Right cardiac atrium (tissue), 5 donors: Measurements from ENCODE around the gene CDH4. TPM values are rescaled to one million over a fixed set of nuclear protein-coding genes. Genes with fewer than 3 reads are reported as not detected.
"Not testable (repeated sequence)": the region's sequence is repeated elsewhere in the genome, so short reads cannot be mapped to it uniquely, and the experiment has no call there.

Source experiments
- ATAC-seq, 2 donors: fragments of 200-7000 bp; cut with Tn5 transposase; one replicate each; pipeline versions ENCODE4 v1.8.0 to v1.9.1; 2020; ENCODE audit warnings: moderate library complexity in 2 of 2, mild to moderate bottlenecking in 1 of 2
- DNase-seq, 3 donors: peaks; one replicate each; pipeline ENCODE4 v3.0.0-alpha.2; 2020
- H3K27ac ChIP-seq: one replicate; pipeline ENCODE4 v1.5.1; 2013; ENCODE audit warnings: mild to moderate bottlenecking, low read length, control low read depth, moderate library complexity
- H3K27me3 ChIP-seq: one replicate; pipeline ENCODE4 v1.6.1; 2013; ENCODE audit not compliant: control insufficient read depth, insufficient read depth
- H3K4me1 ChIP-seq: one replicate; pipeline ENCODE4 v1.6.1; 2013; ENCODE audit warnings: low read length; ENCODE audit not compliant: control insufficient read depth, insufficient read depth
- H3K4me3 ChIP-seq: one replicate; pipeline ENCODE4 v1.5.1; 2013; ENCODE audit warnings: low read length, control low read depth
- H3K9me3 ChIP-seq: one replicate; pipeline ENCODE4 v1.6.1; 2013; ENCODE audit warnings: low read length; ENCODE audit not compliant: control insufficient read depth
- WGBS: extraction: QIAGEN DNeasy Blood & Tissue Kit; methylation state at CpG from one replicate; pipeline ENCODE4 v1.1.7; 2013; 5-methylcytosine and 5-hydroxymethylcytosine counted together
- intact Hi-C, 4 donors: fragments of 100-400 bp; cut with DNase I; formaldehyde crosslinking; loops; one replicate each; pipeline versions ENCODE4 v1.11.0 to v1.14.0; 2022 to 2023
- polyA plus RNA-seq: library from polyadenylated mRNA; stranded (reverse); fragments of 200-250 nt; gene quantifications from one replicate; pipeline ENCODE4 v1.2.3, GENCODE V29; 2013
- total RNA-seq, 4 donors: library from RNA; stranded (reverse); fragmentation: NEBNext Ultra II Directional; extraction: Animal tissue kit (Norgen Biotek cat#: 25700); gene quantifications; one replicate each; pipeline ENCODE4 v1.2.1, GENCODE V29; 2021
- donor health status: healthy with polysubstance abuse.
- donor health status: DM: no; HTN: yes; CAD: no.
- donor health status: DM: no; HTN: no; CAD: no.
- donor health status: DM: no; HTN: yes; CAD: no; lungs with severe emphysema.
- donor health status: DM: yes; HTN: yes; CAD: no.

CDH4 gene
- total and polyA plus RNA-seq, 5 donors, result 0.21 to 1.0 (median 0.39) TPM

DNA sequence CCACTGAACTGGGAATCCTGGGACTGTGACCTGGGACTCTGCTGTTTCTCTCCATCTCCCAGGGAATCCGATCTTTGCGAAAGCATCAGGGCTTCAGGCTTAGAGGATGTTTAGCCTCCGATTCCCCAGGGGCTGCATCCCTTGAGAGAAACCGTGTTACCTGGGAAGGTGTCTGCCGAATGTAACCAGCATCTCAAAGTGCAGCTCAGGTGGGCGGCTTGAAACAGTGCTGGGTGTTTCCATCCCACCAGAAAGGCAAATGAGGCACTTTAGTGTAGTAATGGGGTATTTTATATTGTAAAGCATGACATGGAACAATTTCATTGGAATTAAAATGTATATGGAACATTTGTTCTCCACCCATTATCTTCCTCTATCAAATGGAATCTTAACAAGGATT, 15.2 kb downstream of the CDH4 start:
- Histone ChIP-seq H3K27ac (no peak overlapping the region), H3K27me3 (no peaks in the 10 kb centered on the region), H3K4me1 (no peaks in the 10 kb centered on the region), H3K4me3 (no peak overlapping the region), H3K9me3 (no peaks in the 10 kb centered on the region)
- intact Hi-C loops, result no loop called here
- no peak for DNase-seq
- no peak for ATAC-seq
- 84% methylated on average over 6 of the region's 6 CpGs for WGBS

DNA sequence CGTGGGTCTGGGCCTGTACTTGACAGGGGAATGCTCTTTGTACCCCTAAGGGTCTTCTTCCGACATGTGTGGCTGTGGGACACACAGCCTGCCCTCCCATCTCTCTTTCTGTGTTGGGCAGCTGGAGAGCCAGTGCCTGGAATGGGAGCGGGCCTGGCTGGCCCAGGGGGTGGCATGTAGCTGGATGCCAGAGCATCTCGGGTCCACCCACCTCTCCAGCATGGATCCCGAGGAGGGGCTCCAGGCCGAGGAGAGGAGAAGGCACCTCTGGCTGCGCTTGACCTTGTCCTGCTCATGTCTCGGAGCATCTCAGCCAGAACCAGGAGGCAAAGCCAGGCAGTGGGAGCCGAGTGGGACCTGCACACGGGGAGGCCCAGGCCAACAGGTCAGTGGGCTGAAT, 16.0 kb downstream of the CDH4 start:
- Histone ChIP-seq H3K4me1 (no peaks in the 10 kb centered on the region), H3K27me3 (no peaks in the 10 kb centered on the region), H3K4me3 (no peak overlapping the region), H3K9me3 (no peaks in the 10 kb centered on the region), H3K27ac (no peak overlapping the region)
- WGBS, result 80% methylated on average over 10 of the region's 10 CpGs
- no peak for ATAC-seq
- DNase-seq, result no peak
- intact Hi-C loops, result no loop called here

DNA sequence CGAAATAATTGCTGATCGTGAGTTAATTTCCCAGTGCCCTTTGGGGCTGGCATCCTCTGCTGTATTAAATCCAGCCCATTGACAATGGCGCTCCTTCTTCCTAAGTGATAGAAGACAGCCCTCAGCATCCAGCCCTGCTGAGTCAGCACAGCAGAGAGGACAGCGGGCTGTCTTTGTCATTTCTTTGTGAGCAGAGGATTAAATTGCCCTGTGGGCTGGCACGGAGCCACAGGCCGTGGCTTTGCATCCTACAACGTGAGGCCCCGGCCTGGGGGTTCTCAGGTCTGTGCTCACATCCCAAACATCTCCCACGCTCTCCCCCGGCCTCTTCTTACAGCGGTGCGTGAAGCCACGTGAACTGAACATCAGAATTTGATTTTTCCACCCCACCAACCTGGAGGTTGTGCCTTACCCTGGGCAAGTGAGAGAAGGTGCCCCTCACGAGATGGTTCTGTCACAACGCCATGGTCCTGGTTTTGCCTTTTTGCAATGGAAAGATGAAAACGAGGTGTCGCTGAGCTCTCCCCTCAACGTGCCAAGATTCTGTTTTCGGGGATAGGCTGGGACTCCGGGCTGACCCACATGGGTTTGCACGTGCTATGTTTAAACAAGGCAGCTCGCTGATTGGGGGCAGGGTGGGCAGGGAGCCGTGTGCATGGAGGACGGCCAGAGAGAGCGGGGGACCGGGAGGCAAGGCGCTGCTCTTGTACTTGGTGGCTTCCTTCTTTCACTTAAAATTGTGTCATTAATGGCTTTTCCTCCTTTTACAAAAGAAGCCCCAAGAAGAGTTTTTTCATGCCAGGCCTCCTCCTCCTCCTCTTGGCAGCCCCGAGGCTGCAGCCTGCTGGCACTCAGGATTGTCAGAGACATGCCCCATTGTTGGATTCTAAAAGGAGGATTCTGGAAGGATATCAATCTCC, 19.5 kb downstream of the CDH4 start:
- H3K4me3 ChIP-seq, result no peak overlapping the region
- no peaks in the 10 kb centered on the region for H3K27me3 ChIP-seq
- H3K27ac ChIP-seq, result no peak overlapping the region
- H3K9me3 ChIP-seq, result no peaks in the 10 kb centered on the region
- intact Hi-C loops, result no loop called here
- no peaks in the 10 kb centered on the region for H3K4me1 ChIP-seq
- WGBS, result 48% methylated on average over 28 of the region's 28 CpGs
- no peak for ATAC-seq
- no peak for DNase-seq

DNA sequence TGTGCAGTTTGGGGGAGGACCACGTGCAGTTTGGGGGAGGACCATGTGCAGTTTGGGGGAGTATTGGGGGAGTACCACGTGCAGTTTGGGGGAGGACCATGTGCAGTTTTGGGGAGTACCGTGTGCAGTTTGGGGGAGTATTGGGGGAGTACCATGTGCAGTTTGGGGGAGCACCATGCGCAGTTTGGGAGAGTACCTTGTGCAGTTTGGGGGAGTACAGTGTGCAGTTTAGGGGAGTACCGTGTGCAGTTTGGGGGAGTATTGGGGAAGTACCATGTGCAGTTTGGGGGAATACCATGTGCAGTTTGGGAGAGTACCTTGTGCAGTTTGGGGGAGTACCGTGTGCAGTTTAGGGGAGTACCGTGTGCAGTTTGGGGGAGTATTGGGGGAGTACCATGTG, 21.0 kb downstream of the CDH4 start:
- H3K4me3 ChIP-seq, intact Hi-C loops, H3K27me3 ChIP-seq, ATAC-seq, H3K4me1 ChIP-seq, H3K9me3 ChIP-seq, H3K27ac ChIP-seq, DNase-seq: not testable (repeated sequence)
- 94% methylated on average over 7 of the region's 7 CpGs for WGBS

DNA sequence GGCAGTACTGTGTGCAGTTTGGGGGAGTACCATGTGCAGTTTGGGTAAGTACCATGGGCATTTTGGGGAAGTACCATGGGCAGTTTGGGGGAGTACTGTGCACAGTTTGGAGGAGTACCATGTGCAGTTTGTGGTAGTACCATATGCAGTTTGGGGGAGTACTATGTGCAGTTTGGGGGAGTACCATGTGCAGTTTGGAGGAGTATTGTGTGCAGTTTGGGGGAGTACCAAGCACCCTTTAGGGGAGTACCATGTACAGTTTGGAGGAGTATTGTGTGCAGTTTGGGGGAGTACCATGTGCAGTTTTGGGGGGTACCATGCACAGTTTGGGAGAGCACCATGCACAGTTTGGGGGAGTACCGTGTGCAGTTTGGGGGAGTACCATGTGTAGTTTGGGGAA, 21.6 kb downstream of the CDH4 start:
- intact Hi-C loops, DNase-seq, H3K4me1 ChIP-seq, H3K9me3 ChIP-seq, H3K27me3 ChIP-seq, ATAC-seq, H3K4me3 ChIP-seq, H3K27ac ChIP-seq: not testable (repeated sequence)
- 92% methylated on average over 1 of the region's 1 CpG for WGBS

DNA sequence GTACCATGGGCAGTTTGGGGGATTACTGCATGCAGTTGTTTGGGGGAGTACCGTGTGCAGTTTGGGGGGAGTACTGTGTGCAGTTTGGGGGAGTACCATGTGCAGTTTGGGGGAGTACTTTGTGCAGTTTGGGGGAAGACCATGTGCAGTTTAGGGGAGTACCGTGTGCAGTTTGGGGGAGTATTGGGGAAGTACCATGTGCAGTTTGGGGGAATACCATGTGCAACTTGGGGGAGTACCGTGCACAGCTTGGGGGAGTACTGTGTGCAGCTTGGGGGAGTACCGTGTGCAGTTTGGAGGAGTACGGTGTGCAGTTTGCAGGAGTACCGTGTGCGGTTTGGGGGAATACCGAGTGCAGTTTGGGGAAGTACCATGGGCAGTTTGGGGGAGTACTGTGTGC, 22.3 kb downstream of the CDH4 start:
- no peaks in the 10 kb centered on the region for H3K27me3 ChIP-seq
- H3K4me3 ChIP-seq, result no peak overlapping the region
- H3K9me3 ChIP-seq, result no peaks in the 10 kb centered on the region
- DNase-seq, result no peak
- no peaks in the 10 kb centered on the region for H3K4me1 ChIP-seq
- ATAC-seq, result no peak
- no peak overlapping the region for H3K27ac ChIP-seq
- 89% methylated on average over 8 of the region's 8 CpGs for WGBS
- intact Hi-C loops, result no loop called here

DNA sequence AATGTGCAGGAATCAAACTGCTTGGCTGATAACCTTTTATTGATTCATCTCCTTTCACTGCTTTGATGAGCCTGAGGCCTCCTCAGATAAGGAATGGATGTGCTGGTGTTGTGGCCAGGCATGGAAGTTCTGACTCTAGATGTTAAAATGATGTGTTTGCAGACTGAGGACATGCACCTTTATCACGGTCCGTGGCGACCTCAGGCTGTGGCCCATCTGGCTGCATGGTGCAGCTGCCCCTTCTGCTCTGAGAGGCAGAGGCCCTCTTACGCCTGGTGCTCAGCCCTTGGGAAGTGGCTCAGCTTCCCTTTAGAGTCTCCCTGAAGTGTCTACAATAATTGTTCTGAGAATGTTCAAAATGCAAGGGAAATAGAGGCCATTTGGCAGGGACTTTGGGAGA, 26.2 kb downstream of the CDH4 start:
- DNase-seq (no peak), ATAC-seq (no peak)
- 79% methylated on average over 4 of the region's 4 CpGs for WGBS
- Histone ChIP-seq H3K27me3 (no peaks in the 10 kb centered on the region), H3K4me1 (no peaks in the 10 kb centered on the region), H3K9me3 (no peaks in the 10 kb centered on the region), H3K27ac (no peak overlapping the region), H3K4me3 (no peak overlapping the region)
- intact Hi-C loops, result no loop called here

DNA sequence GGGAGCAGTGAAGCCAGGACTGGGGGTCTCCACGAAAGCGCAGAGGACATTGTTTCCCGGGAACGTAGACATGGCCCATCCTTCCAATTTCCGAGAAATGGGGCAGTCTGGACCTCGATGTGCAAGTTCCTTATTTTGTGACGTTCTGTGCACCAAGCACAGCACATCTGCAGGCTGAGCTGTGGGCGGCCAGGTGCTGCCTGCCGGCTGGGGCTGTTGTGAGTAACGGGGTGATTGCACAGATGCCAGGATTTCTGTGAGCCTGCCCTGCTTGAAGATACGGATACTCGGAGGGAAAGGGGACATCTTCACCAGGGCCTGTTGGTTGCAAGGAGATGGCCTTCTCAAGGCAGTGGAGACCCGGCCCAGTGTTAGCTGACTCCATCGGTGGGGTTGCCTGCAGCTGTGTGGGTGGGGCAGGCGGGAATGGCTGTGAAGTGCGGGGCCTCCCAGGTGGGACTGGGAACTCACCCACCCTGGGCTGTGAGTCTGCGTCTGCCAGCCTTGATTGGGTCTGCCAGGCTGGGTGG, 27.6 kb downstream of the CDH4 start:
- no peak overlapping the region for H3K27ac ChIP-seq
- H3K4me3 ChIP-seq, result no peak overlapping the region
- ATAC-seq (no peak), DNase-seq (no peak)
- intact Hi-C loops, result no loop called here
- H3K9me3 ChIP-seq, result no peaks in the 10 kb centered on the region
- 84% methylated on average over 17 of the region's 17 CpGs for WGBS
- H3K4me1 ChIP-seq, result no peaks in the 10 kb centered on the region
- H3K27me3 ChIP-seq, result no peaks in the 10 kb centered on the region

DNA sequence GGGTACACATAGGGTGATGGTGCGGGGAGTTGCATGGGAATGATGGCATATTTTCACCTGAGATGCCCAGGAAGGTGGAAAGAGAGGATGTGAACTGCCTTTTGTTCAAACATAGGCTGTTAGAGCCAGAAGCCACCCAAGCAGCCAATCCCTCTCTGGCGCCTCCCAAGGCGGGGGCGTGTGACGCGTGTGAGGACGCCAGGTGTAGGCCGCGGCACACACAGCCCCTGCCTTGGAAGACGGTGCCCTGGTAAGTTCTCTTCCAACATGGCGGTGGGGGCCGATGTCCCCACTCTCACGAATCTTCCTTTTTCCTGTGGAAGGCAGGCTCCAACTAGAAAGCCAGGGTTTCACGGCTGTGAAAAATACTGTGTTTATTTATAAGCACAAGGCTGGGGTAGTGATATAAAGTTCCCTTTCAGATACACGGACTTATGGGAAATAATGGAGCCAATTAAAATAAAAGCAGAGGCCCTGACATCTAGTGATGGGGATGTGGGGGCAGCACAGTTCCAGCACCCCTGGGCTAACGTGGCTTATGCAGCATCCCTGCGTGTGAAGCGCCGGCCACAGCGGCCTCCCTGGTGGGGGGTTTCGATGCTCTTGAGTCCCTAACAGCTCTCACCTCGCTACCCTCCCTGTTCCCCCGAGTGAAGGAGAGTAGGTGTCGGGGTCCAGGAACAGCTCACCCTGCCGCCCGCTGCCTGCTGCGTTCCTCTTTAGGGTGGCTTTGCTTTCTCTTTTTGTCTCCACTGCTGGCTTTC, 28.3 kb downstream of the CDH4 start:
- intact Hi-C loops, result no loop called here
- no peak overlapping the region for H3K4me3 ChIP-seq
- no peak for ATAC-seq
- H3K27me3 ChIP-seq, result no peaks in the 10 kb centered on the region
- H3K27ac ChIP-seq, result no peak overlapping the region
- 92% methylated on average over 27 of the region's 27 CpGs for WGBS
- H3K9me3 ChIP-seq, result no peaks in the 10 kb centered on the region
- no peak for DNase-seq
- no peaks in the 10 kb centered on the region for H3K4me1 ChIP-seq

DNA sequence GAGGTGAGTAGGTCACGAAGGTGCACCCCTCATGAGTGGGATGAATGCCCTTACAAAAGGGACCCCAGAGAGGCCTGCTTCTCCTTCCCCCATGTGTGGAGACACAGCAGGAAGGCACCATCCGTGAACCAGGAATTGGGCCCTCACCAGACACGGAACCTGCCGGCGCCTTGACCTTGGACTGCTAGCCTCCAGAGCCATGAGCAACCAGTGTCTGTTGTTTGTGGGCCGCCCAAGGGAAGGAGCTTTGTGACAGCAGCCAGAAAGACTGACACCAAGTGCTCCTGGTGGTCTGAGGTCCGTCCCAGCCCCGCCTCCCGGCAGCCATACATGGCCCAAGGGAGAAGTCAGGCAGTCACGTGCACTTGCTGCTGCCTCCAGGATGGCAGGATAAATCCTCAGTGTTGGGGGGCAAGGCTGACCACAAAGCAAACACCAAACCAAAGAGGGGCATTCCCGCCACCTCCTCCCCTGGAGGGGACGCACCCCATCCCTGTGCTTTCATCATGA, 29.3 kb downstream of the CDH4 start:
- whole genome bisulfite sequencing, result 86% methylated on average over 12 of the region's 12 CpGs
- ATAC-seq (no peak), DNase-seq (no peak)
- H3K9me3 ChIP-seq, result no peaks in the 10 kb centered on the region
- no peak overlapping the region for H3K4me3 ChIP-seq
- intact Hi-C loops, result no loop called here
- no peaks in the 10 kb centered on the region for H3K27me3 ChIP-seq
- H3K27ac ChIP-seq, result no peak overlapping the region
- H3K4me1 ChIP-seq, result no peaks in the 10 kb centered on the region

DNA sequence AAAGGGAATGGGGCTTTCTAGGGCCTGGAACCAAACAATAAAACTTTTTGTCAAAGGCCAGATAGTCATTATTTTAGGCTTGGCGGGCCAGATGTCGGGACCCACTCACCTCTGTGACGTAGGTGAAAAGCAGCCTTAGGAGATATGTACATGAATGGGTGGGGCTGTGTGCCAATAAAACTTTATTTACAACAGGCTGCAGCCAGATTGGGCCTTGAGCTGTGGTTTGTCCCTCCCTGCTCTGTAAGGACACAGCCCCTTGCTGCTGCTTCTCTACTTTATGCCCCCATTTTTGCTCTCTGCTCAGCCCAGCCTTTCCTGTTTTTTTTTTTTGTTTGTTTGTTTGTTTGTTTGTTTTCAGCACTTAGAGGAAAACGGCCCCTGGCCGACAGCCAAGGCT, 32.7 kb downstream of the CDH4 start:
- intact Hi-C loops, result no loop called here
- Histone ChIP-seq H3K27ac (no peak overlapping the region), H3K27me3 (no peaks in the 10 kb centered on the region), H3K4me3 (no peak overlapping the region), H3K4me1 (peaks cover 3% of the 10 kb centered on the region), H3K9me3 (no peaks in the 10 kb centered on the region)
- no peak for ATAC-seq
- no peak for DNase-seq
- 73% methylated on average over 5 of the region's 5 CpGs for WGBS
